Measurements from ENCODE around the gene RFTN1.

GRCh38 chr3:16441371-16441875, 72.1 kb downstream of the RFTN1 start:
- TF ChIP-seq CTCF (conservative IDR thresholded peaks at IDR 0.05 in 1 of 2, IDR thresholded peaks at IDR 0.05 in 1 of 2; ENCODE audit: low read depth in 1 of 2, low read length in 2 of 2) = no peak
- TF ChIP-seq EZH2 (IDR thresholded peaks at IDR 0.05; ENCODE audit: low read length, missing control alignments) = no peak
